Esophagus squamous epithelium (tissue), 4 donors: ENCODE results near the gene MKS1.

Source experiments
- CTCF ChIP-seq, 6 experiments: fragments of 450-650 bp in 4 of 6; fragments of 200-600 bp in 2 of 6; sonication (generic) in 2 of 6; IDR thresholded peaks; one replicate each; pipeline ENCODE4 v1.5.1; 2016 to 2019; ENCODE audit warnings: antibody characterized with exemption in 6 of 6, mild to moderate bottlenecking in 4 of 6, moderate library complexity in 4 of 6
- POLR2A ChIP-seq, 4 donors: fragments of 450-650 bp; IDR thresholded peaks; one replicate each; pipeline ENCODE4 v1.6.1; 2017; ENCODE audit warnings: antibody characterized with exemption in 4 of 4, mild to moderate bottlenecking in 4 of 4, moderate library complexity in 3 of 4

- TF ChIP-seq CTCF (IDR thresholded peaks at IDR 0.05), result no peak
- TF ChIP-seq POLR2A (IDR thresholded peaks at IDR 0.05), result no peak
Measured at GRCh38 chr17:58245428-58246103, 26.5 kb upstream of the MKS1 start.
